HL-60 (cell line): ENCODE results near the gene TNK2.
"Not testable (repeated sequence)": the region's sequence is repeated elsewhere in the genome, so short reads cannot be mapped to it uniquely, and the experiment has no call there.

Experiments used
- CTCF ChIP-seq: IDR thresholded peaks from one replicate; pipeline ENCODE4 v1.5.1; 2011; ENCODE audit warnings: low read length, control low read depth, inconsistent platforms; ENCODE audit not compliant: insufficient read depth
- POLR2AphosphoS5 ChIP-seq: IDR thresholded peaks from 2 replicates; pipeline ENCODE4 v1.6.1; 2012; ENCODE audit warnings: low read depth

DNA sequence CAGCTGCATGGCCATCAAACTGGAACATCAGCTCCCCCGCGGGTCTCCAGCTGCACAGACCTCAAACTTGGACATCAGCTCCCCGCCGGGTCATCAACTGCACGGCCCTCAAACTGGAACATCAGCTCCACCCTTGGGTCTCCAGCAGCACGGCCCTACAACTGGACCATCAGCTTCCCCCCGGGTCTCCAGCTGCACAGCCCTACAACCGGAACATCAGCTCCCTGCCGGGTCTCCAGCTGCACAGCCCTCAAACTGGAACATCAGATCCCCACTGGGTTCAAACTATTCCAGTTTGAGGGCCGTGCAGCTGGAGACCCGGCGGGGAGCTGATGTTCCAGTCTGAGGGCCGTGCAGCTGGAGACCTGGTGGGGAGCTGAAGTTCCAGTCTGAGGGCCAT, 32.5 kb upstream of the TNK2 start:
- not testable (repeated sequence) for TF ChIP-seq CTCF, POLR2AphosphoS5
